Mammary epithelial cell (primary cell): ENCODE measurements around the gene CPT1C.

Experiments used
- CTCF ChIP-seq, 2 donors: IDR thresholded peaks in 1 of 2; conservative IDR thresholded peaks in 1 of 2; 2 replicates each; pipeline ENCODE4 v1.5.1; 2011 to 2012; ENCODE audit warnings: inconsistent platforms in 2 of 2, low read length in 2 of 2, mild to moderate bottlenecking in 2 of 2, control low read depth in 1 of 2, low read depth in 1 of 2; ENCODE audit not compliant: insufficient read depth in 1 of 2; ENCODE audit errors: extremely low read depth in 1 of 2
- EZH2 ChIP-seq: IDR thresholded peaks from 2 replicates; pipeline ENCODE4 v1.6.1; 2012; ENCODE audit warnings: low read length, inconsistent platforms, borderline replicate concordance

- TF ChIP-seq CTCF (conservative IDR thresholded peaks at IDR 0.05 in 1 of 2, IDR thresholded peaks at IDR 0.05 in 1 of 2; ENCODE audit: extremely low read depth in 1 of 2, insufficient read depth in 1 of 2, low read depth in 1 of 2, low read length in 2 of 2) (peak in 1 of 2 donors; percentile 22), EZH2 (no peak)
These were observed 26.5 kb upstream of the CPT1C start for GRCh38 chr19:49664171-49665035.
